DND-41 (cell line): ENCODE results near the gene SLC11A2.

Source experiments
- ATAC-seq: fragments of 200-7000 bp; cut with Tn5 transposase; 3 replicates; pipeline ENCODE4 v1.9.1; 2021; ENCODE audit warnings: low read depth; ENCODE audit not compliant: insufficient read depth
- DNase-seq: peaks from one replicate; pipeline ENCODE4 v3.0.0-alpha.2; 2020
- H2AFZ ChIP-seq: 2 replicates; pipeline ENCODE4 v1.6.0; 2012; ENCODE audit warnings: low read depth, low read length
- H3K27ac ChIP-seq: 2 replicates; pipeline ENCODE4 v1.5.1; 2012; ENCODE audit warnings: low read length, inconsistent platforms
- H3K27me3 ChIP-seq: fragments of 200-600 bp; sonication (generic); 2 replicates; pipeline ENCODE4 v1.6.0; 2012; ENCODE audit warnings: low read length, mild to moderate bottlenecking, inconsistent platforms; ENCODE audit not compliant: insufficient read depth, poor library complexity
- H3K36me3 ChIP-seq: 2 replicates; pipeline ENCODE4 v1.5.1; 2012; ENCODE audit warnings: low read length, inconsistent platforms; ENCODE audit not compliant: insufficient read depth
- H3K4me1 ChIP-seq: 2 replicates; pipeline ENCODE4 v1.5.1; 2012; ENCODE audit warnings: mild to moderate bottlenecking, low read length; ENCODE audit not compliant: insufficient read depth
- H3K4me2 ChIP-seq: 2 replicates; pipeline ENCODE4 v1.6.0; 2012; ENCODE audit warnings: mild to moderate bottlenecking, moderate library complexity, low read length, inconsistent platforms; ENCODE audit not compliant: insufficient read depth
- H3K4me3 ChIP-seq, 2 experiments: fragments of 200-600 bp in 1 of 2; shearing (Covaris generic) in 1 of 2; 2 replicates each; pipeline ENCODE4 v1.5.1; 2012 to 2016; ENCODE audit warnings: inconsistent platforms in 2 of 2, low read length in 2 of 2, mild to moderate bottlenecking in 2 of 2, low read depth in 1 of 2, moderate library complexity in 1 of 2
- H3K79me2 ChIP-seq: 2 replicates; pipeline ENCODE4 v1.6.0; 2012; ENCODE audit warnings: low read length, inconsistent platforms; ENCODE audit not compliant: insufficient read depth
- H3K9ac ChIP-seq: 2 replicates; pipeline ENCODE4 v1.6.0; 2012; ENCODE audit warnings: low read depth, mild to moderate bottlenecking, inconsistent platforms, low read length, moderate library complexity
- H3K9me3 ChIP-seq: 2 replicates; pipeline ENCODE4 v1.5.1; 2012; ENCODE audit warnings: low read length, moderate library complexity, mild to moderate bottlenecking, inconsistent platforms; ENCODE audit not compliant: insufficient read depth, severe bottlenecking
- H4K20me1 ChIP-seq: 2 replicates; pipeline ENCODE4 v1.6.0; 2012; ENCODE audit warnings: low read length; ENCODE audit not compliant: insufficient read depth
- CTCF ChIP-seq: IDR thresholded peaks from 2 replicates; pipeline ENCODE4 v1.5.1; 2012; ENCODE audit warnings: borderline replicate concordance, low read length, moderate library complexity, mild to moderate bottlenecking; ENCODE audit not compliant: poor library complexity, severe bottlenecking; ENCODE audit errors: extremely low read depth
- EZH2 ChIP-seq: IDR thresholded peaks from 3 replicates; pipeline ENCODE4 v1.6.1; 2012; ENCODE audit warnings: borderline replicate concordance, low read depth, mild to moderate bottlenecking, moderate library complexity, low read length, inconsistent platforms; ENCODE audit not compliant: severe bottlenecking

SLC11A2 gene

GRCh38 chr12:51033457-51034089 is 7.4 kb upstream of the SLC11A2 start:
- TF ChIP-seq EZH2 (no peak), CTCF (no peak)
- no peaks in the 10 kb centered on the region for H3K36me3 ChIP-seq
- no peaks in the 10 kb centered on the region for H3K9me3 ChIP-seq
- H3K27me3 ChIP-seq = no peaks in the 10 kb centered on the region
- no peaks in the 10 kb centered on the region for H3K4me1 ChIP-seq
- no peak overlapping the region for H2AFZ ChIP-seq
- H3K27ac ChIP-seq = no peak overlapping the region
- no peaks in the 10 kb centered on the region for H4K20me1 ChIP-seq
- no peak overlapping the region for H3K4me2 ChIP-seq
- no peak overlapping the region for H3K9ac ChIP-seq
- ATAC-seq (no peak), DNase-seq (no peak)
- H3K79me2 ChIP-seq = no peaks in the 10 kb centered on the region
- no peak overlapping the region for H3K4me3 ChIP-seq

- Histone ChIP-seq H3K9me3 (no peaks in the 10 kb centered on the region), H2AFZ (no peak overlapping the region), H3K36me3 (no peaks in the 10 kb centered on the region), H3K4me3 (no peak overlapping the region), H3K9ac (no peak overlapping the region), H3K27ac (no peak overlapping the region), H3K4me2 (no peak overlapping the region), H4K20me1 (no peaks in the 10 kb centered on the region), H3K27me3 (no peaks in the 10 kb centered on the region), H3K79me2 (no peaks in the 10 kb centered on the region), H3K4me1 (0 out of 2 replicates have a peak, but pooled peaks cover 2% of the 10 kb centered on the region)
- ATAC-seq = no peak
- no peak for DNase-seq
- TF ChIP-seq CTCF = no peak
- no peak for TF ChIP-seq EZH2
These were observed 6.9 kb upstream of the SLC11A2 start for GRCh38 chr12:51033048-51033447.

GRCh38 chr12:51028813-51029150 is 2.6 kb upstream of the SLC11A2 start:
- Histone ChIP-seq H2AFZ (no peak overlapping the region), H4K20me1 (peaks cover 2% of the 10 kb centered on the region; the same call in 1 of the 2 replicates), H3K79me2 (peaks cover 28% of the 10 kb centered on the region), H3K9me3 (no peaks in the 10 kb centered on the region), H3K36me3 (peaks cover 5% of the 10 kb centered on the region; the same call in 1 of the 2 replicates), H3K4me3 (no peak overlapping the region), H3K27me3 (no peaks in the 10 kb centered on the region), H3K4me1 (peaks cover 32% of the 10 kb centered on the region), H3K9ac (no peak overlapping the region), H3K27ac (no peak overlapping the region), H3K4me2 (no peak overlapping the region)
- TF ChIP-seq CTCF = no peak
- no peak for TF ChIP-seq EZH2
- DNase-seq (no peak), ATAC-seq (no peak)
